ENCODE results near the gene SCFD2. TPM values are rescaled to one million over a fixed set of nuclear protein-coding genes. Genes with fewer than 3 reads are reported as not detected.

The SCFD2 gene
- total RNA-seq, 1 donor from 2014 or later: 11.0 TPM

DNA sequence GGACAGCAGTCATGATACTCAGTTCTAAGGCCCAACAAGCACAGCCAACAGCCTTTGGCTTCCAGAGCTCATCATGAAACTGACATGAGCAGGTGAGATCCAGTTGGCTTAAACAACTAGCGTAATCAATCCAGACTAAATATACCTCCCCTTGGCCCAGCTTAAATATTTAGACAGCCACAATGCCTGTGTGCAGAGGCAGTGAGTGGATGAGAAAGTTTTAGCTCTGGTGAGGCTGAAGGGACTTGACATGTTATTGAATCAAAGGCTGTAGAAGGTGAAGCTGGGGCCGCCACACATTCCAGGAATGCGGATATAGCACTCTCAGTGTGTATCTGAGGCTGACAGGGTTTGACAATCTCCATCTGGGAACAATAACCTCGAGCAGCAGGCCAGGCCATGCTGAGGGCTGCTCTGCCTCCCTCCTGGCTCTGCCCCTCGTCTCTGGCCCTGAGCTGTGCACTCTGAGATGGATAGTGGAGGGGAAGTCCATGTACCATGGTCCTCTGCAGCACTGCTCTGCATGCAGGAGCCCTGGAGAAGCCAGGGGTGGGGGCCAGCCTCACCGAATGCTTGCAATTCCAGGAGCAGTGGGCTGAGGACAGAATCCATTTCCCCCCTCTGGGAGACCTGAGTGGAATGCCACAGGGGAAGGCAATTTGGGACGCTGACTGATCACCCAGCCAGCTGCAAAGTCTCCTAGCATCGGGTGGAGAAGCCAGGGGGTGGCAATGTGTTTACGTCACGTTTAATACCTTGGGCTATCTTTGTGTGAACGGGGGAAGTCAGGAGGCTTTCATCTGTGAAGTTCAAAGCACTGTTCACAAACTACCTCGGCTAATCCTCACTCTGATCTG is 541.0 kb downstream of the SCFD2 start:
- H3K36me3 ChIP-seq (ENCODE audit: control insufficient read depth, insufficient read depth, low read length): no peaks in the 10 kb centered on the region

DNA sequence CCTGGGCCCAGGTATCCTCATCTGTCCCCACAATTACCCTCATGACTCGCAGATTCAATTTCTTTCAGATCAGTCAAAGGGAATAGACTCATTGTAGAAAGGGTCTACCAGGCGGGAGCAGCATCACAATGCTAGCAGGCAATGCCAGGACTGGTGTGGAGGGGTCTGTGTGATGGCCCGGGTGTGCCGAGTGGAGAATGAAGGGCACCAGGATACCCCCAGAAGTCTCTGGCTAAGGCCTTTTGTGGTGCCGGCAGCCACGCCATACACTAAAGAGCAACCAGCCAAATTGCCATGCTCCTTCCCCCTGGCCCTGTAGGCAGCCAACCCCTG is 541.6 kb downstream of the SCFD2 start:
- H3K36me3 ChIP-seq (ENCODE audit: control insufficient read depth, insufficient read depth, low read length): no peaks in the 10 kb centered on the region
- no peak for DNase-seq (ENCODE audit: low read depth)
- H3K4me3 ChIP-seq (ENCODE audit: low read depth, low read length): no peak overlapping the region
- no peaks in the 10 kb centered on the region for H3K27me3 ChIP-seq (ENCODE audit: control insufficient read depth, insufficient read depth, low read length)
- TF ChIP-seq, protein P1, sequence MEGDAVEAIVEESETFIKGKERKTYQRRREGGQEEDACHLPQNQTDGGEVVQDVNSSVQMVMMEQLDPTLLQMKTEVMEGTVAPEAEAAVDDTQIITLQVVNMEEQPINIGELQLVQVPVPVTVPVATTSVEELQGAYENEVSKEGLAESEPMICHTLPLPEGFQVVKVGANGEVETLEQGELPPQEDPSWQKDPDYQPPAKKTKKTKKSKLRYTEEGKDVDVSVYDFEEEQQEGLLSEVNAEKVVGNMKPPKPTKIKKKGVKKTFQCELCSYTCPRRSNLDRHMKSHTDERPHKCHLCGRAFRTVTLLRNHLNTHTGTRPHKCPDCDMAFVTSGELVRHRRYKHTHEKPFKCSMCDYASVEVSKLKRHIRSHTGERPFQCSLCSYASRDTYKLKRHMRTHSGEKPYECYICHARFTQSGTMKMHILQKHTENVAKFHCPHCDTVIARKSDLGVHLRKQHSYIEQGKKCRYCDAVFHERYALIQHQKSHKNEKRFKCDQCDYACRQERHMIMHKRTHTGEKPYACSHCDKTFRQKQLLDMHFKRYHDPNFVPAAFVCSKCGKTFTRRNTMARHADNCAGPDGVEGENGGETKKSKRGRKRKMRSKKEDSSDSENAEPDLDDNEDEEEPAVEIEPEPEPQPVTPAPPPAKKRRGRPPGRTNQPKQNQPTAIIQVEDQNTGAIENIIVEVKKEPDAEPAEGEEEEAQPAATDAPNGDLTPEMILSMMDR (IDR thresholded peaks at IDR 0.05; ENCODE audit: insufficient read depth, low read length, poor library complexity, severe bottlenecking): no peak

More for the DNA sequence above, 541.0 kb downstream of the SCFD2 start:
- TF ChIP-seq, protein P1 (IDR thresholded peaks at IDR 0.05; ENCODE audit: insufficient read depth, low read length, poor library complexity, severe bottlenecking): no peak
- Histone ChIP-seq H3K27me3 (ENCODE audit: control insufficient read depth, insufficient read depth, low read length) (no peaks in the 10 kb centered on the region), H3K4me3 (ENCODE audit: low read depth, low read length) (no peak overlapping the region)
- peak; percentile 71 for DNase-seq (ENCODE audit: low read depth)

DNA sequence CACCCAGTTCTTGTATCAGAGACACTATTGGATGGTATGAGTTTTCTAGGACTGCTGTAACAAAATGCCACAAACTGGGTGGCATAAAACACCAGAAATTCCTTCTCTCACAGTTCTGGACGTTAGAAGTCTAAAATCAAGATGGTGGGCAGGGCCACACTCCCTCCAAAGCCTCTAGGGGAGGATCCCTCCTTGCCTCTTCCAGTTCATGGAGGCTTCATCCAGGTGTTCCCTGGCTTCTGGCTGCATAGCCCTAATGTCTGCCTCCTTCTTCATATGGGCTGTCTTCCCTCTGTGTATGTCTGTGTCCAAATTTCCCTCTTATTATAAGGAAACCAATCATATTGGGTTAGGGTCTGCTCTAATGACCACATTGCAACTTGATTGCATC is 542.2 kb downstream of the SCFD2 start:
- Histone ChIP-seq H3K4me3 (ENCODE audit: low read depth, low read length) (no peak overlapping the region), H3K36me3 (ENCODE audit: control insufficient read depth, insufficient read depth, low read length) (no peaks in the 10 kb centered on the region), H3K27me3 (ENCODE audit: control insufficient read depth, insufficient read depth, low read length) (no peaks in the 10 kb centered on the region)
- TF ChIP-seq, protein P1 (IDR thresholded peaks at IDR 0.05; ENCODE audit: insufficient read depth, low read length, poor library complexity, severe bottlenecking): no peak
- no peak for DNase-seq (ENCODE audit: low read depth)

Other genes with a start within 250 kb of the SCFD2 start
- gene FIP1L1, start 11.6 kb upstream of the SCFD2 start, total RNA-seq: 39.8 and 56.6 TPM in 2 replicates
- gene LNX1, start 225.4 kb upstream of the SCFD2 start, total RNA-seq: 2.5 and 6.9 TPM in 2 replicates